NCI-H2227 (cell line): ENCODE data around the gene OR51Q1.
A peak's percentile ranks its signal among the peaks of the same experiment; 100 is the strongest.

Source experiments
- DNase-seq: peaks from one replicate; lab custom pipeline; 2025; ENCODE audit not compliant: unreplicated experiment; lab: John Stamatoyannopoulos, UW

The OR51Q1 gene

DNA sequence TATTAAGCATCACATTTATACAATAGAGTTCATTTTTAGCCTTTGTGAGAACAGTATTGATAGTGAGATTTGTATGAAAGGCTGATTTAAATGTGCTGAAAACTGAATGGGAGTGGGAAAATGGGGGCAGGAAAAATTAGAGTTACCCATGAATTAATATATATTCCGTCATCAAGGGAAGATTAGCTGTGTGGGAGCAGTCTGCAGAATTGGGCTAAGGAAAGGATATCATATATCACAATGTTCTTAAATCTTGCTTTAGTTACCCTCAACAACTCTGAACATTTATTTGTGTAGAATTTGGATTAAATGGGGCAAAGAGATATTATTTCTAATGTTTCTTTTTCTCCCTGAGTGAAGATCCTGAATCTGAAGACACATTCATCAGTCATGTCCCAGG, at the start of gene OR51Q1:
OR51Q1 (plus strand) TSS at position 301 of the 400 bp plus-strand sequence; CDS start at position 391, 90 bp downstream.
- no peak for DNase-seq

DNA sequence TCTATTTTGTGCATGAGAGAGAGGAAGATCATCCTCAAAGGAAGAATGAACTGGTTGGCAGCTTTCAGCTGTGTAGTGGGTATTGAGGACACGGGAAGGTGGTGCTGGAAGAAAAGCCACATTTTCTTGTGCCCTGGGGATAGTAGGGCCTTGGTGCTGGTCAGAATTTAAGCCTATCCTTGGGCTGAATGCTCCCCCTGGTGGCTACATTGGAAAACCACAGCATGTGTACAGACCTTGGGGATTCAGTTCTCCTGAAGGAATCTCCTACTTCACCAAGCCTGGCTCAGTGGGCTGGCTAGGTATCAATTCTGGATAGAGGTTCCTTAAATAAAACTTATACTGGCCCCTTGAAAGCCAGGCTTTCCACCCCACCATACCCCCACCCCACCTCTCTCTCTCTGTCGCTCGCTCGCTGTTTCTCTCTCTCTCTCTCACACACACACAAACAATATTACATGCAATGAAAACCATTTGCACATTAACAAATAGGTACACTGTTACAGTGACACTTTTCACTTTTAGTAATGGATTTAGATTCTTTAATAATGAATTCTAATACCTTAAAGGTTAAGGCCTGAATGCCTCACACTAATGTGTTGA, 41.1 kb upstream of the OR51Q1 start:
- DNase-seq: peak; percentile 37

GRCh38 chr11:5383576-5383975, 38.3 kb upstream of the OR51Q1 start, which contains the start of gene OR51M1:
Gene OR51M1 (plus strand): TSS chr11:5383812. CDS start chr11:5389399, 5,587 bp downstream.
- DNase-seq: no peak

- no peak for DNase-seq
Observed at GRCh38 chr11:5384335-5384734, 37.6 kb upstream of the OR51Q1 start.

DNA sequence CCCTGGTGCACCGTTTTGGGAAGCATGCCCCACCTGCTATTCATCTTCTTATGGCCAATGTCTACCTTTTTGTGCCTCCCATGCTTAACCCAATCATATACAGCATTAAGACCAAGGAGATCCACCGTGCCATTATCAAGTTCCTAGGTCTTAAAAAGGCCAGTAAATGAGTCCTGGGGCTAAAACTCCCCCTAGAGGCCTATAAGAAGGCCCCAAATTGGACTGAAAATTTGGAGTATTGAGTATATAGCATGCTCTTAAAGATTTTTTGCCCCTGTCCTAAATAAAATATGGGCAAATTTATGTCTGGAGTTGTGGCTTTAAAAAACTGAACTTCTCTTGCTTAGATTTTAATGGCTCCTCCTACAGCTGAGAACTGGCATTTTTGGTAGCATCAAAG, 31.7 kb upstream of the OR51Q1 start:
- no peak for DNase-seq

DNA sequence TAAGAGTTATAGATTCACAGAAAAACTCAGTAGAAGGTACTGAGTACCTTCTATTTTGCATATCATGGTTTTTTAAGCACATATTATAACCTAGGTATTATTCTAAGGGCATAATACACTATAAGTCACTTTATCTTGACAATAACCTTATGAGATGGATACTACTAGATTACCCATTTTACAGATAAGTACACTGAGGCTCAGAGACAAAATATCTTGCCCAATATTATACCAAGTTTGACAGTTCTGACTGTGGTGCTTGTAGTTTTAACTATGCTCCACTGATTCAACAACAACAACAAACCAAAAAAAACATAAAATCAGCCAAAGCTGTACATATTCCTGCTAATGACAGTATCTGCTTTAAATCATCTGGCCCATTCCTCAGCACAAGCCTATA, 27.8 kb upstream of the OR51Q1 start:
- DNase-seq: no peak

GRCh38 chr11:5398936-5399335, 23.0 kb upstream of the OR51Q1 start:
- DNase-seq: no peak

GRCh38 chr11:5405173-5405572, 16.7 kb upstream of the OR51Q1 start:
- DNase-seq: no peak

- peak; percentile 8 for DNase-seq
Observed at GRCh38 chr11:5420993-5421392, 918 bp upstream of the OR51Q1 start.

- DNase-seq: no peak
Observed at GRCh38 chr11:5423131-5423530, 1.2 kb downstream of the OR51Q1 start.

DNA sequence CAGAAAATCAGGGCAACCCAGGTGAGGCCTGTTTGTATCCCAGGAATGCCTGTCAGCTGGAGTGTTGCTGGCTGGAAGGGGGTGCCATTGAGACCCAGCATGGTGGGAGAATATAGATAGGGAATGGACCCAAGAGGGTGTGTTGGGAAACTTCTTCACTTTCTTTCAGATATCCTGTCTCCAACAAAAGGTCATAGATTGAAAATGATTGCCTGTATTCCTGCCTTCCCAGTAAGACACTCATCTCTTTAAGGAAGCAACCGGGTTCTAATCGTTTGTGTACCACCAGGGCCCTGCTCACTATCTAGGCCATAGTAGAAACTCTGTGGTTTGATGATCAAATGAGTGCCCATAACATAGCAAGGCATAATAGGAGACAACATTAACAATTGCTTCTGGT, 19.5 kb downstream of the OR51Q1 start, which contains the start of gene OR51I1:
OR51I1 (minus strand) TSS at position 101 of the 400 bp plus-strand sequence; CDS start at position 101, 0 bp downstream.
- no peak for DNase-seq

DNA sequence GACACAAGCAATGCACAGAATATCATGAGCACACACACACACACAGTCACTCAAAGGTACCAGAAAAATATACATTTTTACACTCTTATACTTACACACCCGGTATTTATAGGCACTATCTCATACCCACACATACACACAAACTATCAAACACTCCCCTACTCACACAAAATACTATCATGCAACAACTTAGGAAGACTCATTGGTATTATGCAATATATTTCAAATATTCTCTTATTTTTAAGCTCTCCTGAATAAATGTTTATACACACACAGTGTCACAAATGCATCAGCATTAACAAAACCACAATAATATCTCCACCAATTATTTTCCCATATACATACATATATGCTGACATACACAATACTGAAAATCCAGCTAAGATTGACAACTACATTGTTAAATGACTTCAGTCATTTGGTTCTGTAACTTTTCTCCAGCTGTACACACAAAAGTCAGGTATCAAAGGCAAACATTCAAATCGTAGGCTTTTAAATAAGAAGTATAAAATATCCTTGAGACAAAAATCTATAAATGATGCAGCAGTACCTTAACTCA, 22.0 kb downstream of the OR51Q1 start:
- no peak for DNase-seq

- DNase-seq: no peak
Observed at GRCh38 chr11:5449023-5449422, 27.1 kb downstream of the OR51Q1 start, which contains the start of gene OR51I2. Gene OR51I2 (plus strand): TSS chr11:5449323. CDS start chr11:5453489, 4,166 bp downstream.

GRCh38 chr11:5449432-5449831, 27.5 kb downstream of the OR51Q1 start:
- DNase-seq: no peak

DNA sequence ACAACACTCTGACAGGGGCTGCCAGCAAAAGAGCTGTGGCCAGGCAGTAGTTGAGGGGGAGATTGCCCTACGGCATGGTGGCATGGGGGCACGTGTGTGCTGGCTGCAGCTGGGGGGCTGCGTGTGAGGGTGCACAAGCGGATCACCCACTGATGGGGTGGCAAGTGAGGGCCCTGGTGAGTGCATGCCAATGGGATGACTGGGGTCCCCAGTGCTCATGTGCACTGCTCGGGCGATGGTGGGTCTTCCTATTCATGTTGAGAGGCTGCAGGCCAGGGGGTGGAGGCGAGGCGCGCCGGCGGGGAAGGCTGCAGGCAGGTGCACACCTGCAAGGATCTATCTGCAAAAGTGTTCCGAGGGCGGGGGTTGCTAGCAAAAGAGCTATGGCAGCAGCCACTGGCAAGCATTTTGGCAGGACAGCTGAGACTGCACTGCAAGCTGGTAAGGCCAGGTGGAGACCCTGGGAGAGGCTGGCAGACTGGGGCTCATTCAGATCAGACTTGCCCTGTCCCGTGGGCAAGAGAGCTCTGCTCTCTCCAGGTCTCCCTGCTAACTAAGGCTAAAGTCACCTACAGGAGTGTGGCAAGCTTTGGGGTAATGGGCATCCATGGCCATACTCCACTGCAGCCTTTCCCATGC, 39.2 kb downstream of the OR51Q1 start:
- DNase-seq: no peak

GRCh38 chr11:5467527-5467926, 45.6 kb downstream of the OR51Q1 start:
- no peak for DNase-seq
